Ishikawa (cell line): ENCODE results near the gene MRPL19.

ENCODE experiments used
- CREB1 ChIP-seq: IDR thresholded peaks from 2 replicates; pipeline ENCODE4 v1.6.1; 2012; ENCODE audit warnings: low read depth
- EP300 ChIP-seq: IDR thresholded peaks from 2 replicates; pipeline ENCODE4 v1.6.1; 2012; ENCODE audit warnings: borderline replicate concordance
- MAX ChIP-seq: IDR thresholded peaks from 2 replicates; pipeline ENCODE4 v1.6.1; 2012
- REST ChIP-seq: IDR thresholded peaks from 2 replicates; pipeline ENCODE4 v1.6.1; 2012; ENCODE audit warnings: low read depth, mild to moderate bottlenecking
- TAF1 ChIP-seq: IDR thresholded peaks from 2 replicates; pipeline ENCODE4 v1.6.1; 2012; ENCODE audit warnings: low read depth, mild to moderate bottlenecking
- TCF12 ChIP-seq: IDR thresholded peaks from 2 replicates; pipeline ENCODE4 v1.6.1; 2012; ENCODE audit warnings: low read depth
- TEAD4 ChIP-seq: IDR thresholded peaks from 2 replicates; pipeline ENCODE4 v1.6.1; 2012
- USF1 ChIP-seq: IDR thresholded peaks from 2 replicates; pipeline ENCODE4 v1.6.1; 2012
- YY1 ChIP-seq: IDR thresholded peaks from 2 replicates; pipeline ENCODE4 v1.6.1; 2012; ENCODE audit warnings: low read depth

GRCh38 chr2:75643980-75644379 lies 2.6 kb upstream of the MRPL19 start:
- no peak for TF ChIP-seq YY1
- TF ChIP-seq EP300 = no peak
- TF ChIP-seq MAX = no peak
- no peak for TF ChIP-seq TAF1
- TF ChIP-seq CREB1 = no peak
- no peak for TF ChIP-seq REST
- no peak for TF ChIP-seq TCF12
- no peak for TF ChIP-seq USF1
- no peak for TF ChIP-seq TEAD4
